HepG2 (cell line): ENCODE results near the gene TICAM2. TPM values are rescaled to one million over a fixed set of nuclear protein-coding genes. Genes with fewer than 3 reads are reported as not detected.

Experiments used
- ATAC-seq: fragments of 200-7000 bp; cut with Tn5 transposase; 3 replicates; pipeline ENCODE4 v1.9.1; 2020; ENCODE audit warnings: mild to moderate bottlenecking, moderate library complexity
- BruUV-seq: library from RNA; stranded (reverse); fragments of 400-500 nt; replicated peaks from 2 replicates; lab custom pipeline; 2021; lab: Mats Ljungman, UMichigan
- CTCF ChIA-PET: fragments of 300-600 bp; formaldehyde crosslinking; extraction: SDS; loops from one replicate; lab custom pipeline; 2021; ENCODE audit warnings: low total read pairs, inconsistent platforms, low intra/inter-chr PET ratio; lab: Yijun Ruan, JAX
- POLR2A ChIA-PET: fragments of 350-600 bp; sonication (Branson Sonifier 250); formaldehyde crosslinking; loops from one replicate; lab custom pipeline; 2020; ENCODE audit warnings: antibody characterized with exemption, inconsistent platforms; lab: Yijun Ruan, JAX
- DNase-seq: peaks from one replicate; pipeline ENCODE4 v3.0.0-alpha.2; 2015; ENCODE audit warnings: low spot score
- FAIRE-seq: peaks from 3 replicates; lab custom pipeline; 2011; peaks lifted over from hg19 to GRCh38; lab: Jason Lieb, UNC
- H2AFZ ChIP-seq: one replicate; pipeline ENCODE4 v1.6.1; 2011; ENCODE audit warnings: low read length, inconsistent platforms
- H3K27ac ChIP-seq: fragments of 300-600 bp; 3 replicates; pipeline ENCODE4 v1.8.0; 2011; ENCODE audit warnings: mixed run types, mild to moderate bottlenecking, mixed read lengths, low read length, inconsistent platforms; ENCODE audit not compliant: insufficient read depth; ENCODE audit errors: extremely low read length
- H3K27me3 ChIP-seq, 2 experiments: fragments of 200-600 bp in 1 of 2; 2 replicates in 1 of 2; 3 replicates in 1 of 2; pipeline versions ENCODE4 v1.6.0 to v1.8.0; 2011; ENCODE audit warnings: low read length in 2 of 2, mild to moderate bottlenecking in 2 of 2, moderate library complexity in 2 of 2, inconsistent platforms in 1 of 2; ENCODE audit not compliant: insufficient read depth in 2 of 2, control insufficient read depth in 1 of 2
- H3K36me3 ChIP-seq, 2 experiments: fragments of 200-600 bp in 1 of 2; replicated peaks in 1 of 2; 2 replicates in 1 of 2; 3 replicates in 1 of 2; pipeline versions ENCODE4 v1.5.1 to v1.8.0; 2011; ENCODE audit warnings: low read length in 2 of 2, inconsistent platforms in 1 of 2; ENCODE audit not compliant: insufficient read depth in 2 of 2, control insufficient read depth in 1 of 2
- H3K4me1 ChIP-seq: 2 replicates; pipeline ENCODE4 v1.5.1; 2012; ENCODE audit warnings: low read length, inconsistent platforms; ENCODE audit not compliant: insufficient read depth
- H3K4me2 ChIP-seq: 2 replicates; pipeline ENCODE4 v1.6.0; 2011; ENCODE audit warnings: low read depth, low read length, inconsistent platforms
- H3K4me3 ChIP-seq, 3 experiments: fragments of 200-600 bp in 1 of 3; sonication (generic), shearing (Covaris generic) in 1 of 3; replicated peaks in 1 of 3; 2 replicates each; pipeline ENCODE4 v1.5.1; 2011 to 2016; ENCODE audit warnings: low read length in 3 of 3, inconsistent platforms in 2 of 3, low read depth in 2 of 3, mild to moderate bottlenecking in 2 of 3, control low read depth in 1 of 3, mixed read lengths in 1 of 3; ENCODE audit not compliant: insufficient read depth in 1 of 3
- H3K79me2 ChIP-seq: one replicate; pipeline ENCODE4 v1.6.1; 2011; ENCODE audit warnings: low read length, inconsistent platforms; ENCODE audit not compliant: insufficient read depth
- H3K9ac ChIP-seq: 2 replicates; pipeline ENCODE4 v1.6.0; 2011; ENCODE audit warnings: mild to moderate bottlenecking, low read depth, low read length, inconsistent platforms; ENCODE audit not compliant: insufficient read depth
- H3K9me3 ChIP-seq: 2 replicates; pipeline ENCODE4 v1.5.1; 2012; ENCODE audit warnings: mild to moderate bottlenecking, low read length
- H4K20me1 ChIP-seq: 2 replicates; pipeline ENCODE4 v1.6.0; 2011; ENCODE audit warnings: inconsistent platforms, mild to moderate bottlenecking, low read length, moderate library complexity; ENCODE audit not compliant: insufficient read depth
- SALL1 ChIP-seq: sonication (generic); formaldehyde crosslinking; IDR thresholded peaks from 2 replicates; pipeline ENCODE4 v1.8.0; 2022; ENCODE audit warnings: mild to moderate bottlenecking, missing genetic modification reagents
- STAT5B ChIP-seq: sonication (generic); formaldehyde crosslinking; IDR thresholded peaks from 2 replicates; pipeline ENCODE4 v1.4.0; 2020; ENCODE audit warnings: missing genetic modification reagents
- ZBTB40 ChIP-seq, 2 experiments: fragments of 450-650 bp in 1 of 2; sonication (generic) in 1 of 2; formaldehyde crosslinking in 1 of 2; IDR thresholded peaks; 2 replicates each; pipeline versions ENCODE4 v1.6.1 to v1.8.0; 2016 to 2022; ENCODE audit warnings: antibody characterized with exemption in 1 of 2, mild to moderate bottlenecking in 1 of 2, missing genetic modification reagents in 1 of 2
- ZNF441 ChIP-seq: sonication (generic); formaldehyde crosslinking; IDR thresholded peaks from 2 replicates; pipeline ENCODE4 v1.7.0; 2021; ENCODE audit warnings: missing genetic modification reagents, borderline replicate concordance
- WGBS: methylation state at CpG from one replicate; pipeline ENCODE4 v1.1.6; 2017; ENCODE audit warnings: low lambda C conversion rate; 5-methylcytosine and 5-hydroxymethylcytosine counted together
- in situ Hi-C: cut with HindIII; loops from 2 replicates; pipeline ENCODE4 v1.10.0; 2017; ENCODE audit warnings: low pct_unique_long_range_greater_than_20kb; ENCODE audit not compliant: extremely low pct_ligation_motif_present
- intact Hi-C: fragments of 100-400 bp; cut with micrococcal nuclease; formaldehyde crosslinking; loops from one replicate; pipeline ENCODE4 v1.10.0; 2022; ENCODE audit not compliant: unreplicated experiment
- polyA plus RNA-seq, 8 experiments: library from polyadenylated mRNA; depleted of rRNA in 3 of 8; stranded (reverse) in 7 of 8; unstranded in 1 of 8; fragments of >200 nt; fragmentation: Illumina TruSeq in 4 of 8; extraction: Trizol in 4 of 8; gene quantifications; 2 replicates each; pipeline versions ENCODE4 v1.2.1 to v1.2.3, GENCODE V29; 2011 to 2016; ENCODE audit warnings: low read depth in 4 of 8, missing spikeins in 1 of 8, mixed read lengths in 1 of 8; ENCODE audit not compliant: insufficient read depth in 1 of 8
- total RNA-seq, 5 experiments: library from RNA; depleted of rRNA; stranded (reverse); fragments of >200 nt; fragmentation: Illumina TruSeq; extraction: Trizol; gene quantifications; 2 replicates each; pipeline ENCODE4 v1.2.3, GENCODE V29; 2016; ENCODE audit warnings: low read depth in 1 of 5
- TF ChIP-seq, protein P1 (sequence below): sonication (generic); formaldehyde crosslinking; IDR thresholded peaks from 2 replicates; pipeline ENCODE4 v1.5.0; 2020; ENCODE audit warnings: mild to moderate bottlenecking, missing genetic modification reagents

The TICAM2 gene
- total and polyA plus RNA-seq, 2 of the 13 experiments (the other 11 are each of a cell fraction or from before 2014, with no cell fraction given): 0.04 TPM; not detected in 1

DNA sequence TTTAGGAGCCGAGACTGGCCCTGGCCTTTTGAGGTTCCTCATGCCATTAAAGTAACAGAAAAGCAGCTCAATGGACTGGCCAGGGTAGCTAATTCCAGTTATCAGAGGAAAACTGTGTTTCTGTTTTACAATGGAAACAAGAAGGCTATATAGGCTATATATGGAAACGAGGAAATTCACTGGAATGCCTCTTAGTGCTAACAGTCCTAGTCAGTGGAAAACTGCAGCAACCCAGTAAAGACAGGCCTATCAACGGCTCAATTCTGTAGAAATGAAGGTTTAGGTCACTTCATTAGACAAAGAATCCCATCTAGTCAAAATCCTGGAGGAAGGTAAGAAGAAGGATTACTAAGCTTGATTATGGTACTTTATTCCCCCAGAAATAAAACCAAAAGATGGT, 3.2 kb upstream of the TICAM2 start:
- no peaks in the 10 kb centered on the region for H3K27me3 ChIP-seq
- intact Hi-C loops: no loop called here
- ChIA-PET CTCF (no interaction called here), POLR2A (no interaction called here)
- TF ChIP-seq ZNF441 (CRISPR knock-in tag): no peak
- no peaks in the 10 kb centered on the region for H4K20me1 ChIP-seq
- no peaks in the 10 kb centered on the region for H3K79me2 ChIP-seq
- no peaks in the 10 kb centered on the region for H3K4me1 ChIP-seq
- H2AFZ ChIP-seq: no peak overlapping the region
- no peak overlapping the region for H3K4me2 ChIP-seq
- H3K4me3 ChIP-seq: no peak overlapping the region
- WGBS: 96% methylated on average over 3 of the region's 3 CpGs
- no peak overlapping the region for H3K27ac ChIP-seq
- FAIRE-seq: no peak
- H3K36me3 ChIP-seq: no peaks in the 10 kb centered on the region
- no peaks in the 10 kb centered on the region for H3K9me3 ChIP-seq
- ATAC-seq: no peak
- H3K9ac ChIP-seq: no peak overlapping the region
- in situ Hi-C loops: no loop called here
- no TSS peak for BruUV-seq
- no peak for DNase-seq

- DNase-seq: no peak
- H3K4me2 ChIP-seq: peak overlapping the region; percentile 71
- ChIA-PET POLR2A (interaction anchor here (0.8 kb wide), 1 partner anchor 58 kb away, joined by 4 read pairs; the partner anchor contains the start of gene FEM1C), CTCF (no interaction called here)
- WGBS: 94% methylated on average over 11 of the region's 11 CpGs
- H3K36me3 ChIP-seq: no peaks in the 10 kb centered on the region
- no peaks in the 10 kb centered on the region for H3K79me2 ChIP-seq
- intact Hi-C loops: no loop called here
- no peak overlapping the region for H3K27ac ChIP-seq
- FAIRE-seq: no peak
- 0 out of 6 replicates have a peak overlapping the region, but pooled peaks of 1 of the 3 experiments have one; percentile 68 for H3K4me3 ChIP-seq
- BruUV-seq: no TSS peak
- peak; percentile 15 for ATAC-seq
- no peaks in the 10 kb centered on the region for H4K20me1 ChIP-seq
- H3K9me3 ChIP-seq: no peaks in the 10 kb centered on the region
- in situ Hi-C loops: no loop called here
- no peaks in the 10 kb centered on the region for H3K27me3 ChIP-seq
- no peak overlapping the region for H3K9ac ChIP-seq
- H2AFZ ChIP-seq: no peak overlapping the region
- H3K4me1 ChIP-seq: no peaks in the 10 kb centered on the region
- no peak for TF ChIP-seq STAT5B (CRISPR knock-in tag)
- no peak for TF ChIP-seq SALL1 (CRISPR knock-in tag)
- TF ChIP-seq, protein P1, sequence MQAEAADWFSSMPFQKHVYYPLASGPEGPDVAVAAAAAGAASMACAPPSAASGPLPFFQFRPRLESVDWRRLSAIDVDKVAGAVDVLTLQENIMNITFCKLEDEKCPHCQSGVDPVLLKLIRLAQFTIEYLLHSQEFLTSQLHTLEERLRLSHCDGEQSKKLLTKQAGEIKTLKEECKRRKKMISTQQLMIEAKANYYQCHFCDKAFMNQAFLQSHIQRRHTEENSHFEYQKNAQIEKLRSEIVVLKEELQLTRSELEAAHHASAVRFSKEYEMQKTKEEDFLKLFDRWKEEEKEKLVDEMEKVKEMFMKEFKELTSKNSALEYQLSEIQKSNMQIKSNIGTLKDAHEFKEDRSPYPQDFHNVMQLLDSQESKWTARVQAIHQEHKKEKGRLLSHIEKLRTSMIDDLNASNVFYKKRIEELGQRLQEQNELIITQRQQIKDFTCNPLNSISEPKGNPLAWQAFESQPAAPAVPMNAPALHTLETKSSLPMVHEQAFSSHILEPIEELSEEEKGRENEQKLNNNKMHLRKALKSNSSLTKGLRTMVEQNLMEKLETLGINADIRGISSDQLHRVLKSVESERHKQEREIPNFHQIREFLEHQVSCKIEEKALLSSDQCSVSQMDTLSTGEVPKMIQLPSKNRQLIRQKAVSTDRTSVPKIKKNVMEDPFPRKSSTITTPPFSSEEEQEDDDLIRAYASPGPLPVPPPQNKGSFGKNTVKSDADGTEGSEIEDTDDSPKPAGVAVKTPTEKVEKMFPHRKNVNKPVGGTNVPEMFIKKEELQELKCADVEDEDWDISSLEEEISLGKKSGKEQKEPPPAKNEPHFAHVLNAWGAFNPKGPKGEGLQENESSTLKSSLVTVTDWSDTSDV (CRISPR knock-in tag): no peak
- no peak for TF ChIP-seq ZBTB40 (IDR thresholded peaks at IDR 0.05)
- TF ChIP-seq ZBTB40 (CRISPR knock-in tag; IDR thresholded peaks at IDR 0.05): no peak
These were observed 379 bp upstream of the TICAM2 start for GRCh38 chr5:115602591-115603125.
